GM21526 (cell line): ENCODE measurements around the gene NSMCE4A.
"Not testable (repeated sequence)": the region's sequence is repeated elsewhere in the genome, so short reads cannot be mapped to it uniquely, and the experiment has no call there.

Experiments
- ATAC-seq: cut with Tn5 transposase; IDR thresholded peaks from one replicate; pipeline ENCODE4 v1.9.1; 2021; ENCODE audit warnings: moderate library complexity; ENCODE audit not compliant: unreplicated experiment, low FRiP score

The NSMCE4A gene

GRCh38 chr10:121974535-121975294 lies at the start of gene NSMCE4A:
Gene NSMCE4A (minus strand): TSS chr10:121975217. CDS start chr10:121975165, 52 bp downstream.
- ATAC-seq = peak; percentile 83

- ATAC-seq = not testable (repeated sequence)
These were observed 48.2 kb upstream of the NSMCE4A start for GRCh38 chr10:122023257-122023656.

GRCh38 chr10:122022276-122022675 lies 47.3 kb upstream of the NSMCE4A start:
- ATAC-seq = no peak

GRCh38 chr10:122021828-122022227 lies 46.8 kb upstream of the NSMCE4A start:
- ATAC-seq = no peak

- ATAC-seq = no peak
These were observed 46.4 kb upstream of the NSMCE4A start for GRCh38 chr10:122021379-122021778.

GRCh38 chr10:122020226-122020625 lies 45.2 kb upstream of the NSMCE4A start:
- ATAC-seq = no peak

GRCh38 chr10:122019414-122019975 lies 44.5 kb upstream of the NSMCE4A start:
- no peak for ATAC-seq

GRCh38 chr10:122018951-122019413 lies 44.0 kb upstream of the NSMCE4A start:
- ATAC-seq = no peak

- ATAC-seq = no peak
These were observed 43.5 kb upstream of the NSMCE4A start for GRCh38 chr10:122018491-122018890.

GRCh38 chr10:122017926-122018325 lies 42.9 kb upstream of the NSMCE4A start:
- ATAC-seq = not testable (repeated sequence)

- no peak for ATAC-seq
These were observed 39.7 kb upstream of the NSMCE4A start for GRCh38 chr10:122014652-122015248.

- no peak for ATAC-seq
These were observed 38.3 kb upstream of the NSMCE4A start for GRCh38 chr10:122013311-122013780.

GRCh38 chr10:122012731-122013130 lies 37.7 kb upstream of the NSMCE4A start:
- ATAC-seq = no peak

- no peak for ATAC-seq
These were observed 35.5 kb upstream of the NSMCE4A start for GRCh38 chr10:122010405-122011050.

GRCh38 chr10:122007415-122007814 lies 32.4 kb upstream of the NSMCE4A start:
- no peak for ATAC-seq

- no peak for ATAC-seq
These were observed 26.7 kb upstream of the NSMCE4A start for GRCh38 chr10:122001698-122002097.

- no peak for ATAC-seq
These were observed 24.3 kb upstream of the NSMCE4A start for GRCh38 chr10:121999301-121999700.

- ATAC-seq = no peak
These were observed 23.4 kb upstream of the NSMCE4A start for GRCh38 chr10:121998462-121998861.

GRCh38 chr10:121994429-121994941 lies 19.5 kb upstream of the NSMCE4A start:
- no peak for ATAC-seq

GRCh38 chr10:121991727-121992126 lies 16.7 kb upstream of the NSMCE4A start:
- not testable (repeated sequence) for ATAC-seq
